ENCODE data around the gene OTOP2.
A peak's percentile ranks its signal among the peaks of the same experiment; 100 is the strongest.
"Not testable (repeated sequence)": the region's sequence is repeated elsewhere in the genome, so short reads cannot be mapped to it uniquely, and the experiment has no call there.

Gene OTOP2

DNA sequence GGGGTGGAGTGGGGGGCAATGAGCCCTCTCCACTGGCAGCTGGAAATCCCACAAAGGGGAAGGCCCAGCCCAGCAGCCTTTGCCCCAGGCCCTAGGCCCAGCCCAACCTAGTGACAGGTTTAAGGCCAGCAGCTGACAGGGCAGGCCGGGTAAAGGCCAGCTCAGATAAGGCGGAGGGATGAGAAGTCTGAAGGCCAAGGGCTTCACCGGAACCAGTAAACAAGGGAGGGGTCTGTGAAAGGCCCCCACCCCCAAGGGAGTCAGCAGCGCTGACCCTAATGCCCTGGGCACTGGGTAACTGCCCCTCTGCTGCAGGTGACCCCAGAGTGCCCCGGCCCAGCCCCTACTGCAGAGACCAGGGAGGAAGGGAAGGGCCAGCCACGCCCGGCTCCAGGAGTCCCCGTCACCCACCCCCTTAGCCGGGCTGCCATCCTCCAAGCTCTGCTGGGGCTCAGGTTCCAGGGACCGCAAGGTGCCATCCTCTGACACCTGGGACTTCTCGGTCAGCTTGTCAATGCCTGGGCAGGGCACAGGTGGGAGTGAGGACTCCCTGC is 29.1 kb downstream of the OTOP2 start:
- DNase-seq, result no peak

DNA sequence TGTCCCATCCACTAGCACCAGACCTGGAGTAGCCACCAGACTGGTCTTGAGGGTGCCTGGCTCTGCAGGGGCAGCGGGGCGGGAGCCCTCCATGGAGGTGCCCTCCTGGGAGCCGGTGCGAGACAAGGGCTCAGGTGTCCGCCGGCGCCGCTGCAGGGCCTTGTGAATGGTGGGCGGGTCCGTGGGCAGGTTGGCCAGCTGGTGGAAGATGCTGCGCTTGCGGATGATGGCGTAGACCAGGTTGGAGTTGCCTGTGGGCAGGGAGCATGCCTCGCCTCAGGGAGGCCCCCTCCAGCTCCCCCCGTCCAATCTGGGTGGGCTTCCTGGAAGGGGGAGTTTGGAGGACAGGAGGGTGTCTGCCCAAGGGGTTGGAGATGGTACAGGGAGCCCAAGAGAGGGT is 30.0 kb downstream of the OTOP2 start:
- no peak for DNase-seq

DNA sequence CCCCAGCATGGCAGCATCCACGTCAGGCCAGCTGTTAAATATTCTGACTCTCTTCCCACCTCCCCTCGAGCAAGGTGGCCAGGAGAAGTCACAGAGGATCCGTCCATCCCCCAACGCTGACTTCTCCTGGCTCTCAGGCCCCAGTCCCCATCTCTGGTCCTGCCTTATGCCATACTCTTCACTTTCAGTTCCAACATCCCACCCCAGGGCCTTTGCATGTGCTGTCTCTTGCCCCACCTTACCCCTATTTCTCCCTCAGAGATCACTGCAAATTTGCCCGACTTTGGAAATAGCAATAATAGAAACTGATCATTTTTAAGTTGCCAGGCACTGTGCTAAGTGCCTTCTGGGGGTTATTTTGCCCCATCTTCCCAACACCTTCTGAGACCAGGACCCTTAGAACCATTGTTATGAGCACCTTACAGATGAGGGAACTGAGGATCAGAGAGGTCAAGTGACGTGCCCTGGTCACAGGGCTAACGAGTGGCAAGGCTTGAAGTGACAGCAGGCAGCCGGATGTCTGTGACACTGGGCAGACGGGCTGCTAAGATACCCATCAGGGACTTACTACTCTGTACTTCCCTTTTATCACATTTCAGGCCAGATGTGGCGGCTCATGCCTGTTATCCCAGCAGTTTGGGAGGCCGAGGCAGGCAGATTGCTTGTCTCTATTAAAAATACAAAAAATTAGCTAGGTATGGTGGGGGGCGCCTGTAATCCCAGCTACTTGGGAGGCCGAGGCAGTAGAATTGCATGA is 30.8 kb downstream of the OTOP2 start:
- no peak for DNase-seq

DNA sequence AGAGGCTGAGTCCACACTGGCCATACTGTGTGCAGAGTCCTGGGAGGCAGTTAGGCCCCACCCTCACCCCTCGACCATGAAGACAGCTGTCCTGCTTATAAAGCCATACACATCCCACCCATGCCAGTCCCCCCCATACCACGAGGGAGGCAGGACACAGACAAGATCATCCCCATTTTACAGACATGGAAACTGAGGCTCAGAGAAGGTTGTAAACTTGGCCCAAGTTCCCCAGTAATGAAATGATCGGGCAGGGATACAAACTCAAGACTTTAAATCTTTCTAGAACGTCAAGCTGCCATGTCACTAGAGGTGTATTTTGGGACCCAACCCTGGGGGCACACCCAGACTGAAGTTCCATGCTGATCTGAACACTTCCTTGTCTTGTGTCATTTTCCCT is 32.0 kb downstream of the OTOP2 start:
- DNase-seq, result no peak

DNA sequence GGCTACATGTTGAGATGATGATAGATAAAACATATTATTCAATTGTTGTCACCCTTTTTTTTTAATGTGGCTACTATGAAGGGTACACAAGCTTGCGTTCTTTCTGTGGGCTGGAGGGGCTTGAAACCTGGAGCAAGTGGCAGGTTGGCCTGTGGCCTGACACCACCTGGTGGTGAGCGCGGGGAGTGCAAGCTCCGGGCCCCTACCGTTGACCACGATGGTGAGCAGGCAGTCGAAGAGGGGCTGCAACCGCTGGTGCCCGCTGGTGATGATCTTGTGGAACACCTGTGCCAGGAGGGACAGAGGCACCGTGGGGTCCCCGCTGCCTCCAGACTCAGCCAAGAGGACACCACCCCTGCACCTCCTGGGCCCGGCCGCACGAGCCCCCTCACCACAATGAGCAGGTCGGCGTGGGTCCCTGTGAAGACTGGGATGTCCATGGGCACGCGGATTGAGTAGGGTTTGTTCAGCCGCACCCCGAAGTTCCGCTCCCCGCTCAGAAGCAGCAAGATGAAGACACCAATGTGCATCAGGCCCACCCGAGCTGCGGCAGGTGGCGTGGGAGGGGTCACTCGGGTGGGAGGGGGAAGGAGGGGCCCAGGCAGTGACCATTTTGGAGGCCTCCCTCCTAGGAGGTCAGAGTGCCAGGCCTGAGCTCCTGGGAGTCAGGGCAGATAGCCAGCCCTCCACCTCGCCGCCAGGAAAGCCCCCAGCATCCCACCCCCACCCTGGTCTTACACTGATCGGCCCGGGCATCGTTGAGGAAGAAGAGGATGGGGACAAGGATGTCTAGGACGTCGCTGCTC is 34.1 kb downstream of the OTOP2 start:
- peak; percentile 48 for DNase-seq

DNA sequence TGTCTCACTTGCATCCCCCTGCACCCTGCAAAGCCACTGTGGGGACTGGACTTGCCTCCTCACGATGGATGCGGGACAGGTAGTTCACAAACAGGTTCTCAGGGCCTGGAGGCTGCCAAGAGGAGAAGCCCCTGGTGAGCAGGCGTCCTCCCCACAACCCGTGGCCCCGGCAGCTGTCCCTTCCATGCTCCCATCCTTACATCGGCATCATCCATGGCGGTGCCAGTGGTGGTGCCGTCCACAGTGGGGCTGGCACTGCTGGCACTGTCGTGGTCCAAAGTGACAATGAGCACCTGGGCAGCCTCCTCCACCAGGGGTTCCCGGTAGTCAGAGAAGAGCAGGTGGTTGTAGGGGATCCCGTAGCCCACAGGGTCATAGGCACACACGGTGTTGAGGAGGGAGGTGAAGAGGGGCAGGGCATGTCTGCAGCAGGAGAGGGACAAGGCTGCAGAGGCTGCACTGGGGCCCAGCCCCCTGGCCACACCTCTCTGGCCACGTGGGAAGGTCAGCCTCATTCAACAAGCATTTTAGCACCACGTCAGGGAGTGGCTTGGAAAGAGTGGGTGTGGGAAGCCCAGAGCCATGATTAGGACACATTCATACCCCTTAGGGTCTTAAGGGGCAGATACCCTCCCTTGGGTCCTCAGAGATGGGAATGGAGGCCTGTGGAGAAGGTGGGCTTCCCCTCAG is 35.9 kb downstream of the OTOP2 start:
- no peak for DNase-seq

DNA sequence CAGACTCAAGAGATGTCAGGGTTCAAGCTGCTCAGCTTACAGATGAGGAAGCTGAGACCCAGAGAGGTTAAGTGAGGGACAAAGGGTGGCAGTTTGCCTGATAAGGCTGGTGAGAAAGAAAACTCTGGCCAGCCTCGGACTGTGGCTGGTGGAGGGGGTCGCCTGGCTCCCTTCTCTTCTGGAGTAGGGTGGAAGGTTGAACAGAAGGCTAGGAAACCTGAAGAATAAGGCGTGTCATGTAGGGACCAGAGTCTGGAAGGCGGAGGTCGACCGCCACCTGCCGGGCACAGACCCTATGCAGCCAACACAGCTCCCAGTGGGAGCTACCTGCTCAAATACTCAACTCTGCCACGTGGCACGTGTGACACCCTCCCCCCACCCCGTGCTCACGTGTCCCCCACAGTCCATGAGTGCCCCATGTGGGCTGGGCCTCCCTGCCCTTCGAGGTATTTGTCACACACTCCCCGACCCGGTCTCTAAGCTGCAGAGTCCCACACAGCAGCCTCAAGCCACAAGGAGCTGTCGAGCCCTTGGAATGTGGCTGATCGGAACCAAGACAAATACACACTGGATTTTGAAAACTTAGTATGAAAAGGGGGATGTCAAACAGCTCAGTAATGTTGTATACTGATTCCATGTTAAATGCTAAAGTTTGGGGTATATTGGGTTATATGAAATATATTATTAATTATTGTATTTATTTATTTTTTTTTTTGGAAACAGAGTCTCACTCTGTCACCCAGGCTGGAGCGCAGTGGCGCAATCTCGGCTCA is 36.7 kb downstream of the OTOP2 start:
- DNase-seq, result no peak

DNA sequence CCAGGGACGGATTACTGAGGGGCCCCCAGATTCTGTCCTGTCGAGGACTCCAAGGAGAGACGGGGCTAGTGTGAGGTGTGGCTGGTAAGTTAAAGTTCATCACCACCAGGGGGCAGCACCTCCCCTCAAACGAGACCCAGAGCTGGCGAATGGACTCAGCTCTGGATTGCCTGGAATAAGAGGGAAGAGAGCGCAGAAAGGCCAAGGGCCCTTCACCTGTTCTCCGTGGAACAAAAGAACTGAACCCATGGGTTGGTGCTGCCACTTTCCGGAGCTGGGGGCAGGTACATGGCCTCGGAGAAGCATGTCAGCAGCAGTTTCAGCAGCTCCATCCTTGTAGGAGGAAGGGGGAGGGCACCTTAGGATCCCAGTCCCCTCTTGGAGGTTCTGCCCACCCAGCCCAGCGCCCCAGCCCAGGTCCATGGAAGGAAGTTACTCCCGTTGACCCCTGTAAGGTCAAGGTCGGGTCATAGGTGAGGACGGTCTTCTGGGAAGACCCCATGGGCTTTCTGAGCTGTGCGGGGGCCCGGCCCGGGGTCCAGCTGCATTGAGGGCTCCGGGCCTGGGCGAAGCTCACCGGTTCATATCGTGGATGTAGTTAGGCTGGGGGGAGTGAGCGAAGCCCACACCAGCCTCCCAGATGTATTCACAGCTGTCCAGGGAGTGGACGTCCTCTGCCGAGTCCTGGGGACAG is 37.7 kb downstream of the OTOP2 start:
- DNase-seq, result no peak

DNA sequence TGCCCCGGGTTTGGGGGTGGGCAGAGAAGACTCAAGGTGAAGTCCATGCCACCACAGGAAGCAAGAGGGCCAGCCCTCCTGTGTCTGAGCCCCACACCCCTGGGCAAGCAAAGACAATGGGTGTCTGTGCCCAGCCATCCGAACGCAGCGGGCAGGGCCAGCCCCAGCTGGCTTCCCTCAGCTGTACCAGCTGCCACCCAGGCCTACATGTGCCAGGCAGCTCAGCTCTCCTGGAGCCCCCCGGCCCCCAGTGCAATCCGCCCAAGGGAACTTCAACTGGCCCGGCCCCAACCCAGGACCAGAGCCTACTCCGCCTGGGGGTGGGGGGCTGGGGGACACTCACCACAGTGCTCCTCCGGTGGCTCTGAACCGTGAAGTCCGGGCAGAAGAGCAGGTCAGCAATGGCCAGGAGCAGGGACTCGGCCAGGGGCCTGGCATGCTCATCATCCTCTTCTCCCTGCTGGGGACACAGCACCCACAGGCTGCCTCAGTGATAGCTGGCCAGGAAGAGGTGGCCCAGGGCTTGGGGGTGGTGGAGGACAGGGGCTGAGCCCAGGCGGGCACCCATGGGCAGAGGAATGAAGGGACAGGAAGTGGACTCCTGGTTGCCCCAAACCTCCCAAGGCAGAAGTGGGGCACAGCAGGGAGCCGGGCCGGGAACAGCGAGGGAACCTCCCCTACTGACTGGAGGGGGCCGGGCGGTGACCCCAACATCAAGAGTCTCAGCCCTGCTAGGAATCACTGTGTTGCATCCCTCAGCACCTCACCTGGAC is 38.7 kb downstream of the OTOP2 start:
- no peak for DNase-seq

DNA sequence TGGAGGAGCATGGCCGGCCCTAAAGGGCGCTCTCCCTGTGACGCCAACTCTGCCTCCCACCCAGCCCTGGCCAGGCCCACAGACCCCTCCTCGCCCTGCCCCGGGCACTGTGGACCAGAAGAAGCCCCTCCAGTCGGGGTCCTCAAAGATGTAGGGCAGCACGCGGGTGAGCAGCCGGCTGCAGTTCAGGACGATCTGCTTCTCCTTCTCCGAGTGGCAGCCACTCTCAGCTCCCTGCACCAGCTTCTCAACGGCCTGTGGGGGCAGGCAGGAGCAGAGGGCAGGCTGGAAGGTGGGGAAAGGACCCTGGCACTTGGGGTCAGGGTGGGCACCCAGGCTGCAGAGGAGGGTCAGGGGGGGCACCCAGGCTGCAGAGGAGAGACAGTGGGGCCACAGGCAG is 39.6 kb downstream of the OTOP2 start:
- no peak for DNase-seq

DNA sequence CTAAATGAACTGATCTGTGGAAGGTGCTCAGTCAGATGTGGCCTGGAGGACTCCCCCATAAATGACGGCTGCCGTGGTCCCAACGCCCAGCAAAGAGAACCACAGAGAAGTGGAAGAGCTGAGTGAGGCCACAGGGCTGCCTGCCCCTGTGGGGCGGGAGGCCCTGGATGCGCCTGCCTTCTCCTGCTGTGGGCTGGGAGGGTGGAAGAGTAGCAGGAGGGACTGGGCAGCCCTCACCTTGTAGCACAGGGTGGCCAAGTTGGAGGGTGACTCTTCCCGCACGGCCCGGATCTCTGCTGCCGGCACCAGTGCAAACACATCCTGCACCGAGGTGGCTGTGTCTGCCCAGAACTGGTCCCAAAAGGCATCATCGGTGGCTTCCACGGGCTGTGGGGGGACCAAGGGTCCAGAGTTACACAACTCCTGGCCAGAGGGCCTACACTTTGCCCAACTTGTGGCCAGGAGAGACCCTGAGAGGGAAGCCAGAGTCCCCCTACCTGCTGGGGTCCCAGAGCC is 40.2 kb downstream of the OTOP2 start:
- DNase-seq, result no peak

DNA sequence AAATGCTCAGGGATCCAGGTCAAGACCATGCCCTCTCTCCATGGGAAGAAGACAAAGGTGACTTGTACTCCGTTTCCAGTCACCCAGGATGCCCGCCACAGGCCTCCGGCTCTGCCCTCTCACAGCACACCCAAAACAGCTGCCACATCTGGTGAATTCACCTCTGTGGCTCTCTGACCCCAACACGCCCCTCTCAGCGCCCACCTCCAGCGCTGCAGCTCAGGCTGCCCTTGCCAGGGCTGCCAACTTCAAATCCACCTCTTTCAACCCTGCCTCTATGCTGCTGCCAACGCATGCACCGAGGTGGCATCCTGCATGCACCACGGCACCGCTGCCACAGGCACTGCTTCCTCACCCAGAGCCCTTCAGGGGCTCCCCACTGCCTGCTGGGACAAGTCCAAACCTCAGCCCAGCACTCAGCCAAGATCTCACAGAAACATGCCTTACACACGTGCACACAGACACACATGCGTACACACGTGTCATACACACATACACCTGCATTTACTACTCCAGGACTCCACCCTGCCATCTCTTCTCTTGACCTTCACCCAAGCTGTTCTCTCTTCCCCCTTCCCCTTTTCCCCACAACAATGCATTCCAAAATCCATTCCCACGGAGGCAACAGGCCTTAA is 41.0 kb downstream of the OTOP2 start:
- DNase-seq, result no peak

DNA sequence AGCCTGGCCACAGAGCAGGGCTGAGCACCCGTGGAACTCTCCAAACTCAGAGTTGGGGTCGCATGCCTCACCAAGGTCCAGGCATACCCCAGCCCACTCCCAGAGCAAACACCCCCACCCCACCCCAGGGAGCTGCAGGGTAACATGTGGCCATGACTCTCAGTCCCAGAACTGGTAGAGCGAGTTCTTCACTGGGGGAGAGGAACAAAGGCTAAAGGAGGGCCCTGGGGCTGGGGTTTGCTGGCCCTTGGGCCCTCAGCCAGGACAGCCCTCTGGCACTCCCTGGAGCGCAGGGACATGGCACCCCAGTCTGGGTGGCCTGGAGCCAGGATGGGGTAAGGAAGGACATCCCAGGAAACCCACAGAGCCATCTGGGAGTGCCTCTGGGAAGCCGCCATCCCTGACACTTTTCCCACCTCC is 44.3 kb downstream of the OTOP2 start:
- no peak for DNase-seq

DNA sequence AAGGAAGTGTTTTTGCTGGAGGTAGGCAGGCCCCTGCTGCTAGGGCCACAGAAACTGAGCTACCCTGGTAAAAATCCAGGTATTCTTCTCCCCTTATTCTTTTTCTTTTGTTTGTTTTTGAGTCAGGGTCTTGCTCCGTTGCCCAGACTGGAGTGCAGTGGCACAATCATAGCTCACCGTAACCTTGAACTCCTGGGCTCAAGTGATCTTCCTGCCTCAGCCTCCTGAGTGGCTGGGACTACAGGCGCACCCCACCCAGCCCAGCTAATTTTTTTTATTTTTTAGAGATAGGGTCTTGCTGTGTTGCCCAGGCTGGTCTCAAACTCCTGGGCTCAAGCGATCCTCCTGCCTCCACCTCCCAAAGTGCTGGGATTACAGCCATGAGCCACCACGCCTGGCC is 45.4 kb downstream of the OTOP2 start:
- not testable (repeated sequence) for DNase-seq

DNA sequence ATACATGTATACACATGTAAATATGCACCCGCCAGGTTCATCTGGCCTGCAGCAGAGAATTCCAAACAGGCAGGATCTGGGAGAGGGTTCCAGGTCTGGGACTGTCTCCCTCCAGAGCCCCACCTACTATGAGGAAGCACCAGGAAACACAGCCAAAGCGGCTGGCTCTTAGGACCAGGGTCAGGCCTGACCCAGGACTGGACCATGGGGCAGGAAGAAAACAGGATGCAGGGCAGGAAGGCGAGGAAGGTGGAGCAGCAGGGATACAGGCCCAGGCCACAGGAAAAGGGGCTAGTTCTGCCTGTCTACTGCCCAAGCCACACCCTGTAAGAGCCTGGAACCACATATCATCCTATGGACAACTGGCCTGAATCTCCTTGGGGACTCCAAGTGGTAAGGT is 46.3 kb downstream of the OTOP2 start:
- no peak for DNase-seq

DNA sequence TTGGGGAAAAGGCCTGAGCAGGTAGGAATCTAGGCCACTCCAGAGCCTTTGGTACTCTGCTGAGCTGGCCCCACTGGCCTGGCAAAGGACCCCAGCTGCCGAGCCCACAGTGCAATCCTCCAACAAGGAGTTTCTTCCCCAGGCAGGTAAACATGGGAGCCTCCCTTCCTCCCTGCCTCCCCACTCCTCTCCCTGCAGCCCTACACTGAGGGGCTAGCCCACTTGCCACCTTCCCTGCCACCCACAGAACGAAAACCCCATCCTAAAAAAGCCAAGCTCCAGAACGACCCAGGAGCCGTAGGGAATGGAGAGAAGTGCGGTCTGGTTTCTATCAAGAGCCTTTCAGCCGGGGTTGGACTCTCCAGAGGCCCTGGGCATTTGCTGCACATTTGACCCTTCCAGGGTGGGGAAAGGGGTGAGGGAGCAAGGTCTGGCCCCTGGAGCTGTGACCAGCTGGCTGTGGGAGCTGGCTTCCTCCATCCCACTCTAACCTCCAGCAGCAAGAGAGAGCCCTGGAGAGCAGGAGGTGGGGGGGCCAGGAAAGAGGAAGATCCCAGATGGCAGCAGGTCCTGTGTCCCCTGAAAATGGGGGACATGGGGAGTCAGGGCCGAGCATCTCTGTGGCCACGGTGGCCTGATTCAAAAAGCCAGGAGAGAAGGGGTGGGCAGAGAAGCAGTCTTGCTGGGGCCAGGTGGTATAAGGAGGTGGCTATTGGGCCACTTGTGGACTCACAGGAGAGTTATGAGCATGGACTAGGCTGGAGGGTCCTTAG is 47.2 kb downstream of the OTOP2 start:
- no peak for DNase-seq

DNA sequence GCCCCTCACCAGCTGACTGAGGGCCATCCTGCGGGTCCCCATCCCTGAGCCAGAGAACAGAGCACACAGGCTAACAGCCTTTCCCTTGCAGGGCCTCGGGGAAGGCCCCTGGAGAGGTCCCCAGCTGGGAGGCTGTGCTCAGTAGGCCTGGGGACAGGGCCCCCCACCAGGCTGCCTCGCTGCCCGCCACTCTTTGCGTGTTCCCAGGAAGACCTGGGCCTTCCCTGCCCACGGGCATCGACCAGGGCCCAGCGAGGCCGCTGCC is 47.7 kb downstream of the OTOP2 start:
- no peak for DNase-seq

DNA sequence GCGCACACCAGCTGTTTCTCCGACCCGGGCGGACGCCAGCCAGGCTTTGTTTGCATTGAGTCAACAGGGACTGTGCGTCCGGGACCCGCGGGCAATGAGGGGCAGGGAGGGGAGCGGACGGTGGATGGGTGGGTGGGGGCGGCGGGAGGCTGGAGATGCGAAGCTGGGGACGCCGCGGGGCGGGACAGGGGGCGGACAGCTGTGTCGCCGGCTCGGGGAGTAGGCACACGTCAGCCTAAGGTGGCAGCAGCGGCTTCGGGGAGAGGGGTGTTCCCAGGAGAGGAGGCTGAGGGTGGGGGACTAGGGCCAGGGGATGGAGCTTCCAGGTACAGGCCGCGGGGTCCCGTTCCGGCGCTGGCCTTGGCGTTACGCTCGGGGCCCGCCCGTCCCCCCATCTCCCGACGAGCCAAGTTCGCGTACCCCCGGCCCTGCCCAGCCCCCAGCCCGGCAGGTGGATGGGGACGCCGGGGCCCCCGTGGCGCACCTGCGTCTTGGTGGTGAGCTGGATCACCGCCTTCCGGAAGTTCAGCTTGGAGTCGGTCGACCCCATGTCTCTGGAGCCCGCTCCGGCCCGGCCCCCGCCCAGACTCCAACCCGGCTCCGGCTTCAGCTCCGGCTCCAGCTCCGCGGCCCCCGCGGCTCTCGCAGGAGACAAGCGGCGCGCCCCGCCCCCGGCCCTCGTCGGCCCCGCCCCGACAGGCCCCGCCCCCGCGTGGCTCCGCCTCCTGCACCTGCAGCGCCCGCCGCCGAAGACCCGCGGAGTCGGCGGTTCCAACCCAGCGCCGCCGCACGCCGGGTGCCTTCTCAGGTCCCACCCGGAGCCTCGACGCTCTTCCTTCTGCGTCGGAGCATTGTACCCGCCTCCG is 48.3 kb downstream of the OTOP2 start, which contains the start of gene HID1:
TSS of gene HID1 (minus strand) at position 653 of the 866 bp plus-strand sequence. CDS start at position 550, 103 bp downstream.
- DNase-seq, result peak; percentile 72

DNA sequence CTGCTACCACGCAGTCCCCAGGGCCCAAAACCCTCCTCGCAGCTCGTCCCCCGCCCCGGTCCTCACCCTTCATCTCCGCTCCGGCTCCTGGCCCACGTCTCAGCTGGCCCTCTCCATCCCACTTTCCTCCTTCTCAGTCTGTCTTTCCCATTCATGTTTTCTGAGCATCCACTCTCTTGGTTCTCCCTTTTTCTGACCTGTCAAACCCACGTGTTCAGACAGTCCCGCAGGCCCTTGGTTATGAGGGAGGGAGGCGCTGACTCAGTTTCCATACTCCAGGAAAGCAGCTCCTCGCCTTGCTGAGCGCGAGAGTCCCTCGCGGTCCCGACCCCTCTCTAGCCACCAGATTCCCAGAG is 48.9 kb downstream of the OTOP2 start:
- DNase-seq, result no peak

Measured in activated gamma-delta T cell (primary cell).